GM12891 (cell line): ENCODE measurements around the gene DERL2.

Experiments used
- DNase-seq: peaks from one replicate; pipeline ENCODE4 v3.0.0; 2011; ENCODE audit warnings: low spot score; ENCODE audit not compliant: insufficient read length
- FAIRE-seq: peaks from 2 replicates; lab custom pipeline; 2011; peaks lifted over from hg19 to GRCh38; lab: Jason Lieb, UNC
- PAX5 ChIP-seq: IDR thresholded peaks from 2 replicates; pipeline ENCODE4 v1.6.1; 2011; ENCODE audit warnings: low read length, moderate library complexity, mild to moderate bottlenecking; ENCODE audit not compliant: insufficient read depth, severe bottlenecking
- POLR2A ChIP-seq: IDR thresholded peaks from 2 replicates; pipeline ENCODE4 v1.6.1; 2011; ENCODE audit warnings: low read depth, low read length, control low read depth
- POLR2AphosphoS5 ChIP-seq: IDR thresholded peaks from 2 replicates; pipeline ENCODE4 v1.6.1; 2011; ENCODE audit warnings: low read depth, low read length, control low read depth
- POU2F2 ChIP-seq: IDR thresholded peaks from 2 replicates; pipeline ENCODE4 v1.6.1; 2011; ENCODE audit warnings: low read depth, mild to moderate bottlenecking, control low read depth, low read length, moderate library complexity
- SPI1 ChIP-seq: IDR thresholded peaks from 2 replicates; pipeline ENCODE4 v1.6.1; 2011; ENCODE audit warnings: low read depth, low read length, control low read depth
- TAF1 ChIP-seq: IDR thresholded peaks from 2 replicates; pipeline ENCODE4 v1.6.1; 2011; ENCODE audit warnings: low read depth, low read length, control low read depth

The DERL2 gene

GRCh38 chr17:5424909-5425308 lies 61.1 kb downstream of the DERL2 start:
- DNase-seq = no peak
- no peak for FAIRE-seq
- TF ChIP-seq SPI1 (no peak), POLR2AphosphoS5 (no peak), POU2F2 (no peak), TAF1 (no peak), PAX5 (no peak), POLR2A (no peak)

DNA sequence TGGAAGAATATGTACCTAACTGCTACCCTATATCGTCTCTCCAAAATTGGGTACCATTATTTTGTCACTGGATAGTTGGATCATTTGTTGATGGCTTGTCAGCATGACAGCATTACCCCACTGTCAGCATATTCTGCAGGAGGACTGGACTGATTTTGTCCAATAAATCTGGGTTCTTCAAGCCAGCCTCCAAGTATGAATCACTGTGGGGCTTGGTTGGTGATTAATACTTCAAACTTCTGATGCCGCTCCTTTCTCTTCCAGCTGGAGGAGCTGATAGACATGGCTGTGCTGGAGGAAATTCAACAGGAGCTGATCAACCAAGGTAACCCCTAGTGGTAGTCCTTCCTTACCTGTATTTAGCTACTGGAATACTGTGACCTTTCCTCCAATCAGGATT lies 63.5 kb downstream of the DERL2 start:
- TF ChIP-seq TAF1 (no peak), POLR2AphosphoS5 (no peak), POU2F2 (no peak), POLR2A (no peak), PAX5 (no peak), SPI1 (no peak)
- FAIRE-seq (no peak), DNase-seq (no peak)
